ENCODE data around the gene NECAB2. TPM values are rescaled to one million over a fixed set of nuclear protein-coding genes. Genes with fewer than 3 reads are reported as not detected.

Gene NECAB2
- total RNA-seq, 2 experiments from 2014 or later, result not detected

GRCh38 chr16:83951544-83951943, 16.5 kb upstream of the NECAB2 start:
- CTCF ChIA-PET, result no interaction called here
- ATAC-seq (no peak), DNase-seq (no peak)
- peaks cover 11% of the 10 kb centered on the region for H3K27me3 Mint-ChIP-seq
- peaks cover 13% of the 10 kb centered on the region for H3K4me1 Mint-ChIP-seq
- no peak overlapping the region for H3K27ac Mint-ChIP-seq
- H3K9me3 Mint-ChIP-seq (ENCODE audit: low read depth), result peaks cover 5% of the 10 kb centered on the region
- H3K4me3 Mint-ChIP-seq, result no peak overlapping the region
- no peaks in the 10 kb centered on the region for H3K36me3 Mint-ChIP-seq

DNA sequence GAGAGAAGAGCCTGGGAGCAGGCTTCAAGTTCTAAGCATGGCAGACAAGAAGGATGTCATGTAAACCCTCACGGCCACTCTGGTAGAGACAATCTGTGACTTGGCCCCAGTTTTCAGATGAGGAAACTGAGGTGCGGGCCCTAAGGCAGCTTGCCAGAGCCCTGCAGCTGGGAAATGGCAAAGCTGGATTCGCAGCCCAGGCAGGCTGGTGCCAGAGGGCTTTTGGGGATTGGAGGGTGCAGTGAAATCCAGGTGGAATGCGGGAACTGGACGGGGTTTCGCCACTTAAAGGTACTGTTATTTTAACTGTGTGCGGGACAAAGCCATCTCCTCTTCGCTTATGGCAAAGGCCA, 15.5 kb upstream of the NECAB2 start:
- Mint-ChIP-seq H3K27ac (no peak overlapping the region), H3K36me3 (no peaks in the 10 kb centered on the region), H3K9me3 (ENCODE audit: low read depth) (peaks cover 5% of the 10 kb centered on the region), H3K4me1 (peaks cover 13% of the 10 kb centered on the region), H3K27me3 (peaks cover 11% of the 10 kb centered on the region), H3K4me3 (no peak overlapping the region)
- CTCF ChIA-PET, result interaction anchor here (1.8 kb wide), 1 partner anchor 234 kb away, joined by 16 read pairs; the partner anchor contains the start of gene TAF1C
- no peak for DNase-seq
- ATAC-seq, result no peak

GRCh38 chr16:83952940-83953795, 14.9 kb upstream of the NECAB2 start, which contains the start of gene OSGIN1:
TSS of gene OSGIN1 (plus strand) at chr16:83953240. CDS start at chr16:83957672, 4,432 bp downstream.
- no peaks in the 10 kb centered on the region for H3K36me3 Mint-ChIP-seq
- H3K4me1 Mint-ChIP-seq, result peaks cover 13% of the 10 kb centered on the region
- CTCF ChIA-PET, result interaction anchor here (0.5 to 1.8 kb wide), 11 partner anchors 9 to 234 kb away, joined by 3 to 16 read pairs (median 4); partner anchors contain the start of gene TAF1C
- H3K9me3 Mint-ChIP-seq (ENCODE audit: low read depth), result peaks cover 5% of the 10 kb centered on the region
- ATAC-seq (peak; percentile 87), DNase-seq (peak; percentile 84)
- no peak within 1 kb of the TSS for H3K27ac Mint-ChIP-seq
- peak within 1 kb of the TSS; percentile 63 for H3K4me3 Mint-ChIP-seq
- peaks cover 11% of the 10 kb centered on the region for H3K27me3 Mint-ChIP-seq

DNA sequence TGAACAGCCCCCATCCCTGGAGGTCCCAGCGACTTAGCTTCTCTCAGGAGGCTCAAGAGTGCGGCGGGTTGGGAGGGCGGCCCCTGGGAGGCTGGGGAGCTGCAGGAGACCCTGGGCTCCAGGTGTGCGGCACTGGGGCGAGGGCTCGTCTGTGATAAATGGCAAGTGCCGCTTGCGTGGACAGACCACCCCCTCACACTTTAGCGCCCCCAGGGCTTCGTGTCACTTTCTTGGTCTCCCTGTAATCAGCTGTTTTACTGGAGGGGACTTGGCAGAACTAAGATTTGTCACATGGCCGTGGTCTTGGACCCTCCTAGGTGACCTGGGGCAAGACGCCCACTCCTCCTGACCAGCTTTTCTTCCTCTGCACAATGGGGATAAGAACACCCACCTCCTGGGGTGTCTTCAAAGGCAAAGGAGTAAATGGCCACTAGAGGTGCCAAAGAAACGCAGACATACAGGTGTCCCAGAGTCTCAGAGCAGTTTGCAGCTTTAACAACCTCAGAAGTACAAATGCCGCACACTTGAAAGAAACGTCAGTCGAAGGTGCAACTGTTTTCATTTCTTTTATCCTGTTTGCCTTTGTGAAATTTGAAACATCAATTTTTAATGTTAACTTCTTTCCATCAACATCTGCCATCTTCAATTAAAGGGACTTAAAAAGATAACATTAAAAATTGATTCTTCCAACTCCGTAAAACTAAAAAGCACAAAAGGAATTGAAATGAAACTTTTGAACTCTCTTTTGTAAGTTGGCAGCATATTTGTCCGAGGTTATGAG, 14.1 kb upstream of the NECAB2 start:
- Mint-ChIP-seq H3K9me3 (ENCODE audit: low read depth) (peaks cover 5% of the 10 kb centered on the region), H3K4me1 (peaks cover 13% of the 10 kb centered on the region), H3K36me3 (no peaks in the 10 kb centered on the region), H3K4me3 (no peak overlapping the region), H3K27me3 (peaks cover 11% of the 10 kb centered on the region), H3K27ac (no peak overlapping the region)
- CTCF ChIA-PET, result interaction anchor here (0.5 to 1.8 kb wide), 11 partner anchors 8 to 233 kb away, joined by 3 to 16 read pairs (median 4); partner anchors contain the start of gene TAF1C
- peak; percentile 31 for ATAC-seq
- DNase-seq, result no peak

DNA sequence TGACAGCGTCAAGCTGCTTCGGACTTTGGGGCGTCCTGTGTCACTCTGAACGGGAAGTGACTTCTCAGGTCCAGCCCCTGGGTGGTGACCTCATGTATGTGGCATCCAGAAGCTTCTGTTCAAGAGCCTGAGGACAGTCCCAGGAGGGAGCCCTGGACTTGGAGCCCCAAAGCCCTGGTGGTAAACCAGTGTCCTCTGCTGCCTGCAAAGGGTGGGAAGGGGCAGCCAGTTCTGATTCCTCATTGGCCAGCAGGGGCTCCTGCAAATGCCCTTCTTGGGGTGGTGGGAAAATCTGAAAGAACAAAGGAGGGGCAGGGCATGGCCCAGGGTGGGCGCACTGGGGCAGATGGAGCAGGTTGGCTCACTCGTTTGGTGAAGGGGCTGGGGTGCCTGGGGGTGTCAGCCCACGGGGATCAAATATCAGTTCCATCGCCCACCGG, 13.4 kb upstream of the NECAB2 start:
- CTCF ChIA-PET, result interaction anchor here (1.0 to 1.8 kb wide), 9 partner anchors 8 to 232 kb away, joined by 3 to 16 read pairs (median 4); partner anchors contain the start of gene TAF1C
- Mint-ChIP-seq H3K36me3 (no peaks in the 10 kb centered on the region), H3K4me1 (peaks cover 13% of the 10 kb centered on the region), H3K4me3 (no peak overlapping the region), H3K9me3 (ENCODE audit: low read depth) (peaks cover 5% of the 10 kb centered on the region), H3K27ac (no peak overlapping the region), H3K27me3 (peaks cover 11% of the 10 kb centered on the region)
- DNase-seq (no peak), ATAC-seq (no peak)

DNA sequence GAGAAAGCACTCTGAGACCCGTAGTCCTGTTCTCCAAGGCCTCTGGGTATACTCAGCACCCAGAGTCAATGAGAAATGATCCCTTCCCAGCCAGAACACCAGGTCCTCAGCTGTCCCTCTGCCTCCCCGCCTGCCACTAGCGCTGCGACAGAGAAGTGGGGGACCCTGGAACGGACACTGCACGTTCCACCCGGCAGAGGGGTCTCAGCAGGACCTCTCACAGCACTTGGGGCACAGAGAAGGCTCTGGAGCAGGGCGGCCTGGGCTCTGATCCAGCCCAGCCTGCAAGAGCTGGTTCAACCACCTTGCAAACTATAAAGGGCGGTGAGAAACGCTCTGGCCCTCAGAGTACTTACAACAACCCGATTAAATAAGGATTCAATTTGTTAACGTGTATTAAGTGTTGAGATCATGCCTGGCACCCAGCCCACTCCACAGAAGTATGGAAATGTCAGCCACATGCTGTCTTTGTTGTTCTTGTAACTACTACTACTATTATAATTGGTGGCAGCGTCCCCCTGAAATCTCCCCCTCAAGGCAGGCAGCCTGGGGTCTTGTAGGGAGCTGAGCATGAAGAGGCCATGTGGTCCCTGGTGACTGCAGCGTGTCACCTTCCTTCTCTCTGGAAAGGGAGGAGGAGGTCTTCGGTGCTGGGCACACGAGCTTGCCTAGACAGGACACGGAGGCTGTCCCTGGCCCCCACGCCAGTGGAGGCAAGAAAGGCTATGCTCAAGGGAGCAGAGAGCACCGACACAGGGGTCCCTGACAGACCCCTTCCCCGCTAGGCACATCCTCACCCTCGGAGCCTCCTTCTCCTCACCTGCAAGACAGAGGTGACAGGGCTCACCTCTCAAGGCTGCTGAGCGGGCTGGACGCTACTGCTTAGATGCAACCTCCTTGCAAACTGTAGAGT, 12.6 kb upstream of the NECAB2 start:
- Mint-ChIP-seq H3K4me1 (peaks cover 13% of the 10 kb centered on the region), H3K36me3 (no peaks in the 10 kb centered on the region), H3K9me3 (ENCODE audit: low read depth) (no peaks in the 10 kb centered on the region), H3K27me3 (peaks cover 11% of the 10 kb centered on the region), H3K4me3 (no peak overlapping the region), H3K27ac (no peak overlapping the region)
- ATAC-seq (no peak), DNase-seq (no peak)
- CTCF ChIA-PET, result interaction anchor here (1.1 to 3.8 kb wide), 9 partner anchors 8 to 969 kb away, joined by 3 to 22 read pairs (median 7); partner anchors contain the start of gene TAF1C

- H3K4me1 Mint-ChIP-seq, result peaks cover 13% of the 10 kb centered on the region
- H3K27me3 Mint-ChIP-seq, result peaks cover 11% of the 10 kb centered on the region
- CTCF ChIA-PET, result interaction anchor here (0.7 to 3.8 kb wide), 24 partner anchors 9 to 968 kb away, joined by 3 to 22 read pairs (median 4); partner anchors contain the start of genes MBTPS1 and TAF1C
- H3K9me3 Mint-ChIP-seq (ENCODE audit: low read depth), result no peaks in the 10 kb centered on the region
- H3K36me3 Mint-ChIP-seq, result no peaks in the 10 kb centered on the region
- DNase-seq (peak; percentile 83), ATAC-seq (peak; percentile 62)
- H3K27ac Mint-ChIP-seq, result no peak overlapping the region
- no peak overlapping the region for H3K4me3 Mint-ChIP-seq
Observed at GRCh38 chr16:83956336-83957289, 11.4 kb upstream of the NECAB2 start.

DNA sequence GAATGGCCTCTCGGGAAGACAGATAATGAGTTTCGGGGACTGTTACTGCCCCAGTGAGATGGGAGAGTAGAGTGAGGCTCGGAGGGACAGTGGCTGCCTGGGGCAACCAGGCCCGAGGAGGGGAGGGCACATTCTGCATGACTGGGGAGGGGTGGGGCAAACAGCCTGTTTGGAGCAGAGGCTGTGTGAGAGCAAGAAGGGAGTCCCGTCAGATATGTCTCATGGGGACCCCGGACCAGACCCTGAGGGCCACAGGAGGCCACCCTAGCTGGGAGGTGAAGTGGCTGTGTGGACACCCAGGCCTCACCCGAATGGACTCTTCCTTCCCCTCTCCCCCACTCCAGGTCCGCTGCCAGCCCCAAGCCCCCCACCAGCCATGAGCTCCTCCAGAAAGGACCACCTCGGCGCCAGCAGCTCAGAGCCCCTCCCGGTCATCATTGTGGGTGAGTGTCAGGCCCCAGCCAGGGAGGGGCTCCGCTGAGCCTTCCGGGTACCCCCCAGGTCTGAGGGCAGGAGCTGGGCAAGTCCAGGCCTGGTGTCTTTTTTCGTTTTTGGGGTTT, 10.7 kb upstream of the NECAB2 start:
- H3K27ac Mint-ChIP-seq, result no peak overlapping the region
- ATAC-seq (no peak), DNase-seq (no peak)
- no peaks in the 10 kb centered on the region for H3K36me3 Mint-ChIP-seq
- no peaks in the 10 kb centered on the region for H3K9me3 Mint-ChIP-seq (ENCODE audit: low read depth)
- peaks cover 13% of the 10 kb centered on the region for H3K4me1 Mint-ChIP-seq
- H3K27me3 Mint-ChIP-seq, result peaks cover 11% of the 10 kb centered on the region
- H3K4me3 Mint-ChIP-seq, result no peak overlapping the region
- CTCF ChIA-PET, result interaction anchor here (0.6 to 3.8 kb wide), 21 partner anchors 10 to 643 kb away, joined by 3 to 22 read pairs (median 4); partner anchors contain the start of genes MBTPS1 and TAF1C

DNA sequence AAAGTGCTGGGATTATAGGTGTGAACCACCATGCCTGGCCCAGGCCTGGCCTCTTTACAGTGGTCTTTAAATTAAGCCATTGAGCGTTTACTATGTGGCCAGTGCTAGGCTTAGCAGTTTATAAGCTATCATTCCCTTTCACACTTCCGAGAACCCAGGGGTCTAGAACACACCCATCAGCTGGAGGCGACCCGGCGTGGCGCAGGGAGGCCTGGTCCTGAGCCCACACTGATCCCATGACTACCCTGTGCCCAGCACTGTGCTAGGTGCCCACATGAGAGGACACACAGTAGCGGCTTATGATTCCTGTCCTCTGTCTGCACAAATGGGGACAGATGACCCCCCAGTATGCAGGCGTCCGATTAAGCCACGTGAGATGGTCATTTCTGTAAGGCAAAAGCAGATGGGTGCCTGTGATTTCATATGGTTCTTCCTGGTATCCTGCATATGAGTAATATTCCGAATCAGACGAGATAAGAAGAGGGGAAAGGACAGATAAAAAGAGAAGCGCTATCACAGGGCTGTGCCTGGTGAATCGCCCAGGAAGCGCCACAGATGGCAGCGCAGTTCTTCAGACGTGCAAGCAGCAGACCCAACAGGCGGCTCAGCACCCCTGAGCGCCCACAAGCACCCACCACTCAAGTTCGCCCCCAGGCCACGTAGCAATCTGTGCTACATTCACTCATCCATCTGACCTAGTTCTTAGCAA, 9.8 kb upstream of the NECAB2 start:
- ATAC-seq (no peak), DNase-seq (no peak)
- peaks cover 6% of the 10 kb centered on the region for H3K4me1 Mint-ChIP-seq
- peaks cover 11% of the 10 kb centered on the region for H3K27me3 Mint-ChIP-seq
- no peaks in the 10 kb centered on the region for H3K36me3 Mint-ChIP-seq
- H3K27ac Mint-ChIP-seq, result no peak overlapping the region
- CTCF ChIA-PET, result interaction anchor here (0.6 to 3.8 kb wide), 6 partner anchors 86 to 642 kb away, joined by 3 to 22 read pairs (median 12); partner anchors contain the start of gene TAF1C
- H3K9me3 Mint-ChIP-seq (ENCODE audit: low read depth), result no peaks in the 10 kb centered on the region
- no peak overlapping the region for H3K4me3 Mint-ChIP-seq

DNA sequence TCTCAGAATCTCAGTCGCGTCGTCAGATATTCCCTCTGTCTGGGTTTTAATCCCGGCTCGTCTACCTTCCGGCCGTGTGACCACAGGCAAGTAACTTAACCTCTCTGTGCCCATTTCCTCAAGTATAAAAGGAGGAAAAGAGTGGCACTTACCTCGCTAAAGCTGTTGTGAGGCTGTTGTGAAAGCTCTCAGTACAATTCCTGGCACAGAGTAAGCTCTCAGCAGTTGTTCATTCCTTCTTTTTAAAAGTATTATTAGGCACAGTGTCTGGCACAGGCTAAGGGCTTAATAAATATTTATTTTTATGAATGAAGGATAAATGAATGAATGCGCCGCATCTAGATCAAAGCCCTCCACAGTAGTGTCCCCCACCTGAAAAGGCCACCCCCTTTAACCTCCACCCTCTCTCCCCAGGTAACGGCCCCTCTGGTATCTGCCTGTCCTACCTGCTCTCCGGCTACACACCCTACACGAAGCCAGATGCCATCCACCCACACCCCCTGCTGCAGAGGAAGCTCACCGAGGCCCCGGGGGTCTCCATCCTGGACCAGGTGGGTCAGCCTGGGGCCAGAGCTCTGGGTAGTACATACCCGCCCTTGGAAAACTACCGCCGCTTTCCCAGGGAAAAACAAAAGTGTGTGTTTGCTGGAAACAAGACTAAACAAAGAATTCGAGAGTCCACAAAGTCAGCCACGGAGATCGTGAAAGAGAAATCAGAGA, 9.0 kb upstream of the NECAB2 start:
- H3K4me1 Mint-ChIP-seq, result peaks cover 2% of the 10 kb centered on the region
- H3K9me3 Mint-ChIP-seq (ENCODE audit: low read depth), result no peaks in the 10 kb centered on the region
- no peaks in the 10 kb centered on the region for H3K36me3 Mint-ChIP-seq
- H3K4me3 Mint-ChIP-seq, result no peak overlapping the region
- CTCF ChIA-PET, result interaction anchor here (1.7 to 3.8 kb wide), 2 partner anchors 104 to 107 kb away, joined by 6 to 22 read pairs; no protein-coding TSS in a partner anchor
- ATAC-seq, result no peak
- H3K27me3 Mint-ChIP-seq, result peaks cover 10% of the 10 kb centered on the region
- H3K27ac Mint-ChIP-seq, result no peak overlapping the region
- no peak for DNase-seq
